Measurements from ENCODE around the gene DOCK10.

DOCK10 gene

DNA sequence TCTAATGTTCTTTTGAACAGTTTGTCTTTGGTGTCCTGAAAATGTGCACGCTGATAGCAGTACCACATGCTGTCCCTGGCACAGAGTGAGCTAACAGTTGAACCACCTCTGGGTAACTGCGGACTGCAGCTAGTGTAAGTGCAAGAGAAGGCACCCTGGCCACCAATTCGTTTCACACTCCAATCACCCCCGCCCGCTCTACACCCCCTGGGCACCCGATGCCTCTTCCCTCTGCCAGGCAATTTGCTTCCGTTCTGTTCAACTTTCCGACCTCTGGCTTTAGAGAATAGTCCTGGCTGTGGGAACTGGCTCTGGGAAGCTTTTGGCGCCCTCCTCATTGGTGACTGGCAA is 1.4 kb downstream of the DOCK10 start:
- no peak overlapping the region for H3K27ac ChIP-seq (ENCODE audit: low read depth, low read length)
- H3K4me3 ChIP-seq (ENCODE audit: low read depth in 1 of 2, low read length in 2 of 2): peak overlapping the region; percentile 9 to 46
- no peaks in the 10 kb centered on the region for H3K9me3 ChIP-seq (ENCODE audit: low read length)
- peaks cover 0 to 7% of the 10 kb centered on the region in 2 donors for H3K27me3 ChIP-seq (ENCODE audit: control insufficient read depth in 1 of 2, insufficient read depth in 2 of 2, low read length in 2 of 2)
- H3K36me3 ChIP-seq (ENCODE audit: insufficient read depth, low read length): no peaks in the 10 kb centered on the region
- H3K4me1 ChIP-seq (ENCODE audit: insufficient read depth, low read length): peaks cover 4% of the 10 kb centered on the region
- H3K9ac ChIP-seq (ENCODE audit: low read length): no peak overlapping the region

DNA sequence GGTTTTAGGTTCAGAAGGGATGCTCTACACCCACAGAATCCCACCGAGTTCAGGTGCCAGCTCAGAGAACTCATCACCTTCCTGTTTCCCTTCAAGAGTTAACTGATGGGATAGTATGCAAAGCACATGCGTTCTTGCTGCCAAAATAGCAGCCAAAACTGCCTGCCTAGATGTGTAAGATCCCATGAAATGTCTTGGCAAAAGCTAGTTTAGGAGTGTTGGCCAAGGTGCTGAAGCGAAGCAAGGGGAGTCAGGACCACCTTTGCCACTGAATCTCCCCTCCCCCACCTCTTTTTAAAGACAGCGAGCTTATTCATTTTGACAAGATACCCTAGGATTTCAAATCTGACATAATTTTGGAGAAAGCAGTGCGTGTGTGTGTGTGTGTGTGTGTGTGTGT is 2.1 kb downstream of the DOCK10 start:
- Histone ChIP-seq H3K27ac (ENCODE audit: low read depth, low read length) (no peak overlapping the region), H3K27me3 (ENCODE audit: control insufficient read depth in 1 of 2, insufficient read depth in 2 of 2, low read length in 2 of 2) (peaks cover 0 to 7% of the 10 kb centered on the region in 2 donors), H3K9ac (ENCODE audit: low read length) (no peak overlapping the region), H3K4me1 (ENCODE audit: insufficient read depth, low read length) (peaks cover 4% of the 10 kb centered on the region), H3K4me3 (ENCODE audit: low read depth in 1 of 2, low read length in 2 of 2) (no peak overlapping the region), H3K9me3 (ENCODE audit: low read length) (no peaks in the 10 kb centered on the region), H3K36me3 (ENCODE audit: insufficient read depth, low read length) (no peaks in the 10 kb centered on the region)

DNA sequence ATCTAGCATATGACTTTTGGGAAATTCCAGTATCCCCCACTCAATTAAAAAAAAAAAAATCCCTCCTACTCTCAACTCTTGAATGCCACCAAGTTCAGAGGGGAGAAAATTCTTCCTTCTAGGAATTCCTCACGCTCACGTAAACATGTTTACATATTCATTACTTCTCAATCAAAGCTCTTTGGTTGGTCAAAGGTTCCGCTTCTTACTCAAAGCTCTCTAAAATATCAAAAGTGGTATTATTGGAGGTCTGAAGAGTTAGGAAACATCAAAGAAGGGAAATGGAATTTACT is 4.1 kb downstream of the DOCK10 start:
- H3K4me3 ChIP-seq (ENCODE audit: low read depth in 1 of 2, low read length in 2 of 2): no peak overlapping the region
- no peaks in the 10 kb centered on the region for H3K36me3 ChIP-seq (ENCODE audit: insufficient read depth, low read length)
- no peaks in the 10 kb centered on the region for H3K9me3 ChIP-seq (ENCODE audit: low read length)
- no peak overlapping the region for H3K9ac ChIP-seq (ENCODE audit: low read length)
- H3K4me1 ChIP-seq (ENCODE audit: insufficient read depth, low read length): peaks cover 4% of the 10 kb centered on the region
- no peak overlapping the region for H3K27ac ChIP-seq (ENCODE audit: low read depth, low read length)
- H3K27me3 ChIP-seq (ENCODE audit: control insufficient read depth in 1 of 2, insufficient read depth in 2 of 2, low read length in 2 of 2): peaks cover 0 to 7% of the 10 kb centered on the region in 2 donors

DNA sequence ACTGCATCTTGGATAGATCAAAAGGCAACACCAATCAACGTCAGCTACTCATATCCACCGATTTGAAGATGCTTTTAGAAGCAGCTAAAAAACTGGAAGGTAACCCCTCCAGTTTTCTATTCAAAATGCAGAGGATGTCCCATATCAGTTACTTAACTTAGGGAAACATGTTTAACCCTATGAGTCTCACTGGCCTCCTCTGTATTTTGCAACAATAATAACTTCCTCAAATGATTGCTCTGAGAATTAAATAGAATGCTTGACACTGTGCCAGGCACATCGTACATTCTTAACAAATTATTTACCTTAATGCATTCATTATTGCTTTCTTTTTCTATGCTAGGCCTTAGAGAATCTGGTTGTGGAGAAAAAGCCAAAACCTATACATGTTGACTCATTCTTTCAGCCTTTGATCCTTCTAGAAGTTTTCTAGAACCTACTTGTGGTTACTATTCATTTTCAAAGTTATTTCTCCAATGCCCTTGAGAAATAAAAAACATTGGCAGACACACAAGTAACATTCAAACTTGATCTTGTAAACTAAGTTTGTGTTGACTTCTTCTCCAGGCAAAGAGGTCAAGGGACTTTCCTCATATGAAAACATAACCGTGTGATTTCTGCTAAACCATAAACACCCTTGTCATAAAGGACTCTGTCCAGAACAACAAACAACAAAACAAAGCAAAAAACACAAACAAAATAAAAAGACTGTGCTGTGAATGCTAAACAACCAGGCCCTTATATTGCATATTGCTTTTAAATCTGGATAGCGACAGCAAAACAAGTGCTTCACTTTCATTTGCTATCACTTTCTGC is 4.6 kb downstream of the DOCK10 start:
- Histone ChIP-seq H3K9me3 (ENCODE audit: low read length) (no peaks in the 10 kb centered on the region), H3K4me3 (ENCODE audit: low read depth in 1 of 2, low read length in 2 of 2) (no peak overlapping the region), H3K27ac (ENCODE audit: low read depth, low read length) (no peak overlapping the region), H3K4me1 (ENCODE audit: insufficient read depth, low read length) (peaks cover 4% of the 10 kb centered on the region), H3K36me3 (ENCODE audit: insufficient read depth, low read length) (no peaks in the 10 kb centered on the region), H3K27me3 (ENCODE audit: control insufficient read depth in 1 of 2, insufficient read depth in 2 of 2, low read length in 2 of 2) (peaks cover 0 to 7% of the 10 kb centered on the region in 2 donors), H3K9ac (ENCODE audit: low read length) (no peak overlapping the region)

DNA sequence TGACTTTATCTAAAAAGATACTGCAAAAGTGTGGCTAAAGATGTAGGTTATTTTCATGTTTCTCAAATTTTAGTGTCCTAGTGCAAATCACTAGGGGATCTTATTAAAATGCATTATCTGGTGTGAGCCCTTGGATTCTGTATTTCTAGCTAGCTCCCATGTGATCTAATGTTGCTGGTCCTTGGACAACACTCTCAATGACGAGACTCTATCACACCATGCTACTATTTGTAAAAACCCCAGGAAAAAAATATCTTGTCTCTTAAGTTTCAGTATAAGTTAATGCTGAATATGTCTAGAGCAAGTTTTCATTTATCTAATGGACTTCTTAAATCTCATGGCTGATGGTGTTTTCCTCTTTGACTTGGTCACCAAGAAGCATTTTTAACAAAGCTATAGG is 5.8 kb downstream of the DOCK10 start:
- Histone ChIP-seq H3K27me3 (ENCODE audit: control insufficient read depth in 1 of 2, insufficient read depth in 2 of 2, low read length in 2 of 2) (no peaks in the 10 kb centered on the region), H3K9me3 (ENCODE audit: low read length) (no peaks in the 10 kb centered on the region), H3K9ac (ENCODE audit: low read length) (no peak overlapping the region), H3K27ac (ENCODE audit: low read depth, low read length) (no peak overlapping the region), H3K4me3 (ENCODE audit: low read depth in 1 of 2, low read length in 2 of 2) (no peak overlapping the region), H3K4me1 (ENCODE audit: insufficient read depth, low read length) (peaks cover 4% of the 10 kb centered on the region), H3K36me3 (ENCODE audit: insufficient read depth, low read length) (no peaks in the 10 kb centered on the region)

DNA sequence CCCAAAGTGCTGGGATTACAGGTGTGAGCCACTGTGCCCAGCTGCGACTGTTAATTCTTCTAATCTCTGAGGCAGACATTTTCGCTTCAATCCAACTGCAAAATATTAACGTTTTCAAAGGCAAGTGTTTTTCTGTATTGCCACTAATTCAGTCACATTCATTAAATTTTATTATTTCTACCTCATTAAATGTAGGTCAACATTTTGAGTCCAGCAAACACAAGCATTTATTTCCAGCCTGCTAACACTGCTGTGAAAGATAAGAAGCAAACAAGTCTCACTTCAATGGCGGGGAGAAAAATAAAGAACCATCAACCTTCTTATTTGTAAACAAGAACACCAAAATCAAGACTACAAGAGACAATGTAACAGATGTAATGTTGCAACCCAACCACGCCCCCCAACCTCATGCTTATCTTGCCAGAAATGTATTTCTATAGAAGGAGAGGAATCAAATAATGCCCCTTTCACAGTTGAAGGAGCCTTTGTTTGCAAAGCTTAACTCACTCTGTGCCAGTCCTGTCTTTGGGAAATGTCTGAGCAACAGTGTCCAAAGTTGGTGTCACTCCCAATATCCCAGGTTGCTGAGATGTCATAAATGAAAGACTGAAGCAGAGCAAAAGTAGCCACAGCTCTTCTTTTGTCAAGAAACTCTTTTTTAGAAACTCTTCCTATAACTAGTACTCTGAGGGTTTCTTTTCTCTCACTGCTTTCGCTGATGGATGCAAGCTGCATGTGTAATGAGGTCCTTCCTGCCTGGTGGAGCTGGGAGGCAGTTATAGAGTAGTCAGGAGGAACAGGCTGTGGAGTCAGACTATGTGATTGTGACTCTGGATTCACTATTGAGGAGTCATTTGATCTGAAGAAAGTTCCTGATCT is 8.6 kb downstream of the DOCK10 start:
- Histone ChIP-seq H3K4me1 (ENCODE audit: insufficient read depth, low read length) (no peaks in the 10 kb centered on the region), H3K9me3 (ENCODE audit: low read length) (no peaks in the 10 kb centered on the region)

DNA sequence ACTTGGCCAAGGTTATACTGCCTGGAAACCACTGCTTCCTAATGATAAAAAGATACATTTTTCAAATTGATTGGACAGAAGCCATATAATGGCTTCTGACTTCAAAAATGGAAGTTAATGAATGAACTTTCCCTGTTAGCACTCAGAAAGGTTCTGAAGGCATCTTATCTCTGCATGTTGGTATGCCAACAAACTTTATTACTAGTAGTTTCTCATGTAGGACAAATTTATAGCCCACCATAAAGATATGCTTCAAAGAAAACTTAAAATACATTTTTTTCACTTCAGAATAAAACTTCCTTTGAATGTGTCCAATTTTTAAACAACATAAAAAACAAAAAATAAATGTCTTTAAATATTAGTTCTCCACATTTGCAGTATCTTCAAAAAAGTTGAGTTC is 10.0 kb downstream of the DOCK10 start:
- Histone ChIP-seq H3K9me3 (ENCODE audit: low read length) (no peaks in the 10 kb centered on the region), H3K27ac (ENCODE audit: low read depth, low read length) (no peak overlapping the region), H3K27me3 (ENCODE audit: control insufficient read depth in 1 of 2, insufficient read depth in 2 of 2, low read length in 2 of 2) (no peaks in the 10 kb centered on the region), H3K4me1 (ENCODE audit: insufficient read depth, low read length) (no peaks in the 10 kb centered on the region), H3K4me3 (ENCODE audit: low read depth in 1 of 2, low read length in 2 of 2) (no peak overlapping the region), H3K9ac (ENCODE audit: low read length) (no peak overlapping the region), H3K36me3 (ENCODE audit: insufficient read depth, low read length) (no peaks in the 10 kb centered on the region)

More for the DNA sequence above, 8.6 kb downstream of the DOCK10 start:
- Histone ChIP-seq H3K4me3 (ENCODE audit: low read depth in 1 of 2, low read length in 2 of 2) (no peak overlapping the region), H3K27me3 (ENCODE audit: control insufficient read depth in 1 of 2, insufficient read depth in 2 of 2, low read length in 2 of 2) (no peaks in the 10 kb centered on the region), H3K27ac (ENCODE audit: low read depth, low read length) (no peak overlapping the region), H3K9ac (ENCODE audit: low read length) (no peak overlapping the region), H3K36me3 (ENCODE audit: insufficient read depth, low read length) (no peaks in the 10 kb centered on the region)

DNA sequence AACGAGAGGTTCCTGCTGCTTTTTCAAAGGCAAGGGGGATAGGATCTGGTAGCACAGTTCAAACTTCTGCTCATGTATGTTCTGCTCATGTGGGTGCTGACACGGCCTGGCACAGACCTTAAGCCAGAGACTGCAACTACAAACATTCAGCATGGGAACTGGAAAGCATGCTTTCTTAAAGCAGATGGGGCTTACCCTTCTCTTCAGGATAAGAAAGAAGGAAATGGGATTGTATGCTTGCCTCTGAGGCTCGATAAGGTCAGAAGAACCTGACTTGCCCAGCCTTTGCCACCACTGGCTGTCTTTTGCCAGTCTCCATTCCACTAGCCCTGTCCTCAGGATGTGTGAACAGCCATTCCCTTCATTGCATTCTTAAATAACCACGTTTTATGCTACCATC is 10.7 kb downstream of the DOCK10 start:
- H3K9ac ChIP-seq (ENCODE audit: low read length): no peak overlapping the region
- H3K36me3 ChIP-seq (ENCODE audit: insufficient read depth, low read length): no peaks in the 10 kb centered on the region
- no peak overlapping the region for H3K27ac ChIP-seq (ENCODE audit: low read depth, low read length)
- no peak overlapping the region for H3K4me3 ChIP-seq (ENCODE audit: low read depth in 1 of 2, low read length in 2 of 2)
- H3K9me3 ChIP-seq (ENCODE audit: low read length): no peaks in the 10 kb centered on the region
- H3K27me3 ChIP-seq (ENCODE audit: control insufficient read depth in 1 of 2, insufficient read depth in 2 of 2, low read length in 2 of 2): no peaks in the 10 kb centered on the region
- H3K4me1 ChIP-seq (ENCODE audit: insufficient read depth, low read length): no peaks in the 10 kb centered on the region

DNA sequence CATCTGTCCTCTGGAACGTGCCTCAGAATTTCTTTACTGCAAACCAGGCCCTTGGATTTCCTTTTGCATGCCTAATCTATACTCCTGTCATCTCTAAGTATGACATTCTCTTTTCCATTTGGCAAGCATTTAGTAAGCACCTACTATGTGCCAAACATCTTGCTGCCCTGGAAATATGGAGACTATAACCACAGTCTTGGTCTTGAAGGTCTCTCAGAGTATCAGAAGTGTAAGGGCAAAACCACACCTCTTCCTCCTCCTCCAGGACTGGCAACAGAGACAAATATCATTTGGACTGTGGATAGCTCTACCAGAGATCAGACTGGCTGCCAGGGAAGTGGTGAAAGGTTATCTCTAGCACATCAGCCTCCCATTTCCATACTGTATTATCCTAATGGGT is 11.4 kb downstream of the DOCK10 start:
- Histone ChIP-seq H3K36me3 (ENCODE audit: insufficient read depth, low read length) (no peaks in the 10 kb centered on the region), H3K4me3 (ENCODE audit: low read depth in 1 of 2, low read length in 2 of 2) (no peak overlapping the region), H3K9ac (ENCODE audit: low read length) (no peak overlapping the region), H3K27me3 (ENCODE audit: control insufficient read depth in 1 of 2, insufficient read depth in 2 of 2, low read length in 2 of 2) (no peaks in the 10 kb centered on the region), H3K9me3 (ENCODE audit: low read length) (no peaks in the 10 kb centered on the region), H3K4me1 (ENCODE audit: insufficient read depth, low read length) (no peaks in the 10 kb centered on the region), H3K27ac (ENCODE audit: low read depth, low read length) (no peak overlapping the region)

DNA sequence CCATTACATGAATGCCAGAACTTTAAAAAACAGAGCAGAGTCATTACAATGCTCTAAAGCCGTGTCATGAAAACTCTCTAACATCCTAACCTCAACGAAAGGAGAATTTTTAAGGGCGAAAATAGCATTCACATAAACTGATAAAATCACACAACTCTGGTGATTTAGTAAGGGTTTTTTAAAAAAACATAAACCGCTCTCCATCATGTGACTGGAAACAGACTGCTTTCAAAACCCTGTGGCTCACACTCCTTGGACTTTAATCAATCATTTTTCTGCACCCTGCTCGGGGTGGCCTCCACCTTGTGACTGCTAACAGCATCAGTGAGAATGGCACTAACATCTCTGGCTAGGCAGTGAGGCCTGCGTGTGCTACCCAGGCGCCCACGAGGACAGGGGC is 12.1 kb downstream of the DOCK10 start:
- Histone ChIP-seq H3K9ac (ENCODE audit: low read length) (no peak overlapping the region), H3K27me3 (ENCODE audit: control insufficient read depth in 1 of 2, insufficient read depth in 2 of 2, low read length in 2 of 2) (no peaks in the 10 kb centered on the region), H3K36me3 (ENCODE audit: insufficient read depth, low read length) (no peaks in the 10 kb centered on the region), H3K9me3 (ENCODE audit: low read length) (no peaks in the 10 kb centered on the region), H3K4me1 (ENCODE audit: insufficient read depth, low read length) (no peaks in the 10 kb centered on the region), H3K27ac (ENCODE audit: low read depth, low read length) (no peak overlapping the region), H3K4me3 (ENCODE audit: low read depth in 1 of 2, low read length in 2 of 2) (no peak overlapping the region)

DNA sequence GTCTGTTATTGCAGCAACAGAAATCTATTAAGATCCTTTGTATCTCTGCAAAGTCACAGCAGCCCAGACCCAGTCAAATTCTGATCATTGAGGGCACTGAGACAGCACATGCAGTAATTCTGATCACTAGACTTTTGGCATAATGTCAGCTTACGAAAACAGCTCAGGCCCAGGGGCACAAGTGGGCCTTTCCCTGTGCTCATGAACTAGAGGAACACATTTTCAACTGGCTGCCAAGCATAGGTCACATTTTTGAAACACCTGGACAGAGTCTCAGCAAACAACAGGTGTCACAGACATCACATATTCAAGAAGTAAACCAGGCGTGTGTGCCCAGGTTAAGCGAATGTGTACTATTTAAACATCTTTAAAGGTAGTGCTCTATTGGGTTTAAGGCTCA is 13.7 kb downstream of the DOCK10 start:
- H3K4me1 ChIP-seq (ENCODE audit: insufficient read depth, low read length): no peaks in the 10 kb centered on the region
- no peaks in the 10 kb centered on the region for H3K27me3 ChIP-seq (ENCODE audit: control insufficient read depth in 1 of 2, insufficient read depth in 2 of 2, low read length in 2 of 2)
- H3K9ac ChIP-seq (ENCODE audit: low read length): no peak overlapping the region

More for the DNA sequence above, 13.7 kb downstream of the DOCK10 start:
- H3K36me3 ChIP-seq (ENCODE audit: insufficient read depth, low read length): no peaks in the 10 kb centered on the region
- H3K27ac ChIP-seq (ENCODE audit: low read depth, low read length): no peak overlapping the region
- no peaks in the 10 kb centered on the region for H3K9me3 ChIP-seq (ENCODE audit: low read length)
- no peak overlapping the region for H3K4me3 ChIP-seq (ENCODE audit: low read depth in 1 of 2, low read length in 2 of 2)

Measured in muscle layer of colon (tissue), 2 donors.